CD4-positive, alpha-beta T cell (primary cell): ENCODE data around the gene CASZ1. TPM values are rescaled to one million over a fixed set of nuclear protein-coding genes. Genes with fewer than 3 reads are reported as not detected.

Experiments
- ATAC-seq: fragments of 200-7000 bp; cut with Tn5 transposase; one replicate; pipeline ENCODE4 v1.10.0; 2022; ENCODE audit warnings: mild to moderate bottlenecking; ENCODE audit not compliant: poor library complexity
- CTCF ChIA-PET: fragments of 350-600 bp; sonication (Branson Sonifier 250); formaldehyde crosslinking; loops from one replicate; lab custom pipeline; 2021; ENCODE audit warnings: antibody characterized with exemption, inconsistent platforms; lab: Charles Lee
- POLR2A ChIA-PET: fragments of 350-600 bp; sonication (Branson Sonifier 250); formaldehyde crosslinking; loops from one replicate; lab custom pipeline; 2021; ENCODE audit warnings: antibody characterized with exemption, inconsistent platforms; lab: Charles Lee
- DNase-seq, 14 experiments: peaks; one replicate each; pipeline ENCODE4 v3.0.0-alpha.2; 2013 to 2020; ENCODE audit warnings: mixed read lengths in 2 of 14
- H3K27ac ChIP-seq, 2 donors: one replicate each; pipeline versions ENCODE4 v1.5.1 to v1.7.0; 2013; ENCODE audit warnings: low read length in 2 of 2, low read depth in 1 of 2, mild to moderate bottlenecking in 1 of 2
- H3K27me3 ChIP-seq, 2 experiments: 1 replicate in 1 of 2; 2 replicates in 1 of 2; pipeline versions ENCODE4 v1.6.1 to v1.7.0; 2013; ENCODE audit warnings: low read length in 2 of 2, control low read depth in 1 of 2, mild to moderate bottlenecking in 1 of 2, moderate library complexity in 1 of 2; ENCODE audit not compliant: insufficient read depth in 2 of 2, control insufficient read depth in 1 of 2
- H3K36me3 ChIP-seq: one replicate; pipeline ENCODE4 v1.6.1; 2013; ENCODE audit warnings: low read length, control low read depth; ENCODE audit not compliant: insufficient read depth
- H3K4me1 ChIP-seq: one replicate; pipeline ENCODE4 v1.6.1; 2013; ENCODE audit warnings: low read length, control low read depth; ENCODE audit not compliant: insufficient read depth
- H3K4me3 ChIP-seq: one replicate; pipeline ENCODE4 v1.5.1; 2013; ENCODE audit warnings: mild to moderate bottlenecking, low read length, moderate library complexity
- H3K9me3 ChIP-seq, 2 experiments: 1 replicate in 1 of 2; 2 replicates in 1 of 2; pipeline versions ENCODE4 v1.6.1 to v1.7.0; 2013; ENCODE audit warnings: low read length in 2 of 2, mild to moderate bottlenecking in 2 of 2, control low read depth in 1 of 2, moderate library complexity in 1 of 2; ENCODE audit not compliant: control insufficient read depth in 1 of 2, insufficient read depth in 1 of 2
- H3K27ac Mint-ChIP-seq: one replicate; pipeline ENCODE4 v1.8.0; 2020; ENCODE audit warnings: mixed read lengths
- H3K27me3 Mint-ChIP-seq: one replicate; pipeline ENCODE4 v1.8.0; 2021; ENCODE audit warnings: mixed read lengths
- H3K36me3 Mint-ChIP-seq: one replicate; pipeline ENCODE4 v1.8.0; 2021; ENCODE audit warnings: low read depth, mixed read lengths
- H3K4me1 Mint-ChIP-seq: one replicate; pipeline ENCODE4 v1.8.0; 2021; ENCODE audit warnings: low read depth, mixed read lengths
- H3K4me3 Mint-ChIP-seq: one replicate; pipeline ENCODE4 v1.8.0; 2020; ENCODE audit warnings: mild to moderate bottlenecking, mixed read lengths
- H3K9me3 Mint-ChIP-seq: one replicate; pipeline ENCODE4 v1.8.0; 2020; ENCODE audit warnings: mixed read lengths
- CTCF ChIP-seq: fragments of 200-600 bp; IDR thresholded peaks from one replicate; pipeline ENCODE4 v1.8.0; 2022; ENCODE audit warnings: antibody characterized with exemption, mild to moderate bottlenecking
- intact Hi-C, 2 experiments: fragments of 100-400 bp; cut with DNase I in 1 of 2; cut with micrococcal nuclease in 1 of 2; formaldehyde crosslinking; loops; one replicate each; pipeline versions ENCODE4 v1.15.1 to v1.9.0; 2023 to 2025; cut with DNase I, micrococcal nuclease
- total RNA-seq, 174 experiments: library from RNA in 2 of 174; stranded (reverse) in 2 of 174; gene quantifications; one replicate each; pipeline ENCODE4 v1.2.3 and lab custom pipeline; 2021 to 2026

Gene CASZ1
- total RNA-seq, 2 experiments from 2014 or later: 21.8 to 22.8 TPM

- ChIA-PET POLR2A (no interaction called here), CTCF (no interaction called here)
- Histone ChIP-seq H3K9me3 (no peaks in the 10 kb centered on the region), H3K4me1 (no peaks in the 10 kb centered on the region), H3K27me3 (no peaks in the 10 kb centered on the region), H3K4me3 (no peak overlapping the region), H3K36me3 (no peaks in the 10 kb centered on the region), H3K27ac (no peak overlapping the region)
- H3K9me3 Mint-ChIP-seq: no peaks in the 10 kb centered on the region
- no peaks in the 10 kb centered on the region for H3K36me3 Mint-ChIP-seq
- H3K27me3 Mint-ChIP-seq: no peaks in the 10 kb centered on the region
- no peak for DNase-seq
- H3K4me1 Mint-ChIP-seq: no peaks in the 10 kb centered on the region
- no peak overlapping the region for H3K27ac Mint-ChIP-seq
- intact Hi-C loops: no loop called here
- no peak overlapping the region for H3K4me3 Mint-ChIP-seq
- no peak for ATAC-seq
- TF ChIP-seq CTCF: no peak
Measured at GRCh38 chr1:10777749-10778574, 18.5 kb downstream of the CASZ1 start.

- Histone ChIP-seq H3K4me3 (no peak overlapping the region), H3K36me3 (no peaks in the 10 kb centered on the region), H3K4me1 (no peaks in the 10 kb centered on the region), H3K27me3 (no peaks in the 10 kb centered on the region), H3K27ac (no peak overlapping the region), H3K9me3 (no peaks in the 10 kb centered on the region)
- ATAC-seq: no peak
- H3K27ac Mint-ChIP-seq: no peak overlapping the region
- intact Hi-C loops: no loop called here
- POLR2A ChIA-PET: no interaction called here
- DNase-seq: no peak
- H3K27me3 Mint-ChIP-seq: no peaks in the 10 kb centered on the region
- CTCF ChIA-PET: no interaction called here
- no peaks in the 10 kb centered on the region for H3K36me3 Mint-ChIP-seq
- H3K4me1 Mint-ChIP-seq: no peaks in the 10 kb centered on the region
- TF ChIP-seq CTCF: no peak
- no peaks in the 10 kb centered on the region for H3K9me3 Mint-ChIP-seq
- H3K4me3 Mint-ChIP-seq: no peak overlapping the region
Measured at GRCh38 chr1:10776190-10776905, 20.1 kb downstream of the CASZ1 start.

- Histone ChIP-seq H3K9me3 (no peaks in the 10 kb centered on the region), H3K27ac (no peak overlapping the region), H3K4me1 (no peaks in the 10 kb centered on the region), H3K36me3 (no peaks in the 10 kb centered on the region), H3K4me3 (no peak overlapping the region), H3K27me3 (no peaks in the 10 kb centered on the region)
- Mint-ChIP-seq H3K9me3 (no peaks in the 10 kb centered on the region), H3K27me3 (no peaks in the 10 kb centered on the region), H3K27ac (no peak overlapping the region), H3K4me3 (no peak overlapping the region), H3K4me1 (no peaks in the 10 kb centered on the region), H3K36me3 (no peaks in the 10 kb centered on the region)
- TF ChIP-seq CTCF: no peak
- ATAC-seq (no peak), DNase-seq (no peak)
- CTCF ChIA-PET: no interaction called here
- POLR2A ChIA-PET: no interaction called here
- intact Hi-C loops: no loop called here
Measured at GRCh38 chr1:10775763-10776162, 20.7 kb downstream of the CASZ1 start.
